Measurements from ENCODE around the gene TIGD3.

Gene TIGD3

DNA sequence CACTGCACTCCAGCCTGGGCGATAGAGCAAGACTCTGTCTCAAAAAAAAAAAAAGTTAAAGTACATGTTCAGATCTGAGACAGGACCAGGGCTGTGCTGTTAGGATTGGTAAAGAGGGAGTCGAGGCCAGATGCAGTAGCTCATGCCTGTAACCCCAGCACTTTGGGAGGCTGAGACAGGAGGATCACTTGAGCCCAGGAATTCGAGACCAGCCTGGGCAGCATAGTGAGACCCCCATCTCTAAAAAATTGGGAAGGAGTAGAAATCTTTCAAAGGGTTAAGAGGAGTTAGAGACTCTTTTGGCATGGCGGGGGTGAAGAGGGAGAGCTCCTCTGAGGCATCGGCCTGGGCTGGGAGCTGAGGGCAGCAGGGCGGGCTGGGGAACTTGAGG lies 16.1 kb downstream of the TIGD3 start:
- H3K27ac ChIP-seq (ENCODE audit: low read depth, low read length, poor library complexity, severe bottlenecking), result no peak overlapping the region
- H3K9ac ChIP-seq (ENCODE audit: low read length), result no peak overlapping the region

DNA sequence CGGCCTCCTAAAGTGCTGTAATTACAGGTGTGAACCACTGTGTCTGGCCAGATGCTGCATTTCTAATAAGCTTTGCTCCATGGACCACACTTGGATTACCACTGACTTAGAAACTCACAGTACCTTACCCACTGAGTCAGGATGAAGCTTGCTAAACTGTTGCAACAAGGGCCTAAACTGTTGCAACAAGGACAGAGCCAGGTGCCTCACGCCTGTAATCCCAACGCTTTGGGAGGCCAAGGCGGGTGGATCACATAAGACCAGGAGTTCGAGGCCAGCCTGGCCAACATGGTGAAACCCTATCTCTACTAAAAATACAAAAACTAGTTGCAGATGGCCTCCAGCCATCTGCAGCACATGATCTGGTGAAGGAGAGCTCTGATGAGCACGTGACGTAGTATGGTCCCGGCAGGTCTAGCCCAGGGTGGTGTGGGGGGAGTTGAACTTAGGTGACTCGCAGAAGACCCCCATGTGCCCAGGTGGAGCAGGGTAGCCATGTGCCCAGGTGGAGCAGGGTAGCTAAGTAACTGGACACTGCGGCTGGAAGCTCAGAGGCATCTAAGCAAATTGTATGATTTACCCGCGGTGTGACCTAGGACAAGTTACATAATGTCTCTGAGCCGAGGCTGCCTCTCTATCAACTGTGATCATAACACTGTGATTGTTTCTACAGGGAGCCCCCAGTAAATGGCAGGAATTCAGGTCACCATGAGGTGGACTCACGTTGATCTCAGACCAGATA lies 19.5 kb downstream of the TIGD3 start:
- peaks cover 9% of the 10 kb centered on the region; the same call in 1 of the 2 replicates for H3K27me3 ChIP-seq (ENCODE audit: insufficient read depth, low read length)

More for the DNA sequence above, 16.1 kb downstream of the TIGD3 start:
- Histone ChIP-seq H3K36me3 (ENCODE audit: insufficient read depth, low read length) (no peaks in the 10 kb centered on the region), H3K79me2 (ENCODE audit: insufficient read depth, low read length) (no peaks in the 10 kb centered on the region), H3F3A (ENCODE audit: insufficient read depth, low read length) (no peaks in the 10 kb centered on the region), H3K9me3 (ENCODE audit: low read length) (no peaks in the 10 kb centered on the region), H4K20me1 (ENCODE audit: insufficient read depth, low read length) (no peaks in the 10 kb centered on the region), H3K4me3 (ENCODE audit: low read depth, low read length, poor library complexity, severe bottlenecking) (no peak overlapping the region), H3K4me2 (ENCODE audit: low read length) (no peak overlapping the region), H3K9me2 (ENCODE audit: low read depth, low read length) (no peaks in the 10 kb centered on the region), H3K4me1 (ENCODE audit: insufficient read depth, low read length, severe bottlenecking) (no peaks in the 10 kb centered on the region), H3K27me3 (ENCODE audit: insufficient read depth, low read length) (peaks cover 9% of the 10 kb centered on the region; the same call in 1 of the 2 replicates), H2AFZ (ENCODE audit: low read length) (no peak overlapping the region)
- TF ChIP-seq EZH2 (IDR thresholded peaks at IDR 0.05; ENCODE audit: borderline replicate concordance, low read length), result no peak
- TF ChIP-seq, protein P1, sequence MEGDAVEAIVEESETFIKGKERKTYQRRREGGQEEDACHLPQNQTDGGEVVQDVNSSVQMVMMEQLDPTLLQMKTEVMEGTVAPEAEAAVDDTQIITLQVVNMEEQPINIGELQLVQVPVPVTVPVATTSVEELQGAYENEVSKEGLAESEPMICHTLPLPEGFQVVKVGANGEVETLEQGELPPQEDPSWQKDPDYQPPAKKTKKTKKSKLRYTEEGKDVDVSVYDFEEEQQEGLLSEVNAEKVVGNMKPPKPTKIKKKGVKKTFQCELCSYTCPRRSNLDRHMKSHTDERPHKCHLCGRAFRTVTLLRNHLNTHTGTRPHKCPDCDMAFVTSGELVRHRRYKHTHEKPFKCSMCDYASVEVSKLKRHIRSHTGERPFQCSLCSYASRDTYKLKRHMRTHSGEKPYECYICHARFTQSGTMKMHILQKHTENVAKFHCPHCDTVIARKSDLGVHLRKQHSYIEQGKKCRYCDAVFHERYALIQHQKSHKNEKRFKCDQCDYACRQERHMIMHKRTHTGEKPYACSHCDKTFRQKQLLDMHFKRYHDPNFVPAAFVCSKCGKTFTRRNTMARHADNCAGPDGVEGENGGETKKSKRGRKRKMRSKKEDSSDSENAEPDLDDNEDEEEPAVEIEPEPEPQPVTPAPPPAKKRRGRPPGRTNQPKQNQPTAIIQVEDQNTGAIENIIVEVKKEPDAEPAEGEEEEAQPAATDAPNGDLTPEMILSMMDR (IDR thresholded peaks at IDR 0.05; ENCODE audit: low read length), result no peak

DNA sequence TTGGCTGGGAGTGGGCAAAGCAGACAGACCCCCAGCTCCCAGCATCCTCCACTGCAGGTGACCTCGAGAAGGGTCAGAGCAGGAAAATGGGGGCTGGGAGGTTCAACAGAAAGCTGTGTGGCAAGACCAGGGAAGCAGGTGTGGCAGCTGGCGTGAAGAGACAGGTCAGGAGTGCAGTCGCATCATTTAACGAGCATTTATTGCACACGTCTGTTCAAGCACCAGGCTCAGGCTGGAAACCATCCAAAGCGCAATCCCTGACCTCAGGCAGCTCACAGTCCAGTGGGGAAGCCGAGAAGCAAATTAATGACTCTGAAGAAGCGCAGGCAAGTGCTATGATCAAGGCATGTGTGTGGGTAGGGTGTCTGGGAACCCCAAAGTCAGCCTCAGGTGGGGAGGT lies 20.5 kb downstream of the TIGD3 start:
- Histone ChIP-seq H2AFZ (ENCODE audit: low read length) (no peak overlapping the region), H3K4me3 (ENCODE audit: low read depth, low read length, poor library complexity, severe bottlenecking) (no peak overlapping the region), H4K20me1 (ENCODE audit: insufficient read depth, low read length) (no peaks in the 10 kb centered on the region), H3K9me3 (ENCODE audit: low read length) (no peaks in the 10 kb centered on the region), H3K27ac (ENCODE audit: low read depth, low read length, poor library complexity, severe bottlenecking) (no peak overlapping the region), H3K9ac (ENCODE audit: low read length) (no peak overlapping the region), H3K4me2 (ENCODE audit: low read length) (no peak overlapping the region), H3K79me2 (ENCODE audit: insufficient read depth, low read length) (no peaks in the 10 kb centered on the region), H3K9me2 (ENCODE audit: low read depth, low read length) (no peaks in the 10 kb centered on the region), H3F3A (ENCODE audit: insufficient read depth, low read length) (no peaks in the 10 kb centered on the region), H3K36me3 (ENCODE audit: insufficient read depth, low read length) (no peaks in the 10 kb centered on the region), H3K27me3 (ENCODE audit: insufficient read depth, low read length) (peaks cover 9% of the 10 kb centered on the region; the same call in 1 of the 2 replicates), H3K4me1 (ENCODE audit: insufficient read depth, low read length, severe bottlenecking) (peaks cover 23% of the 10 kb centered on the region)
- TF ChIP-seq EZH2 (IDR thresholded peaks at IDR 0.05; ENCODE audit: borderline replicate concordance, low read length), result no peak

More for the DNA sequence above, 19.5 kb downstream of the TIGD3 start:
- Histone ChIP-seq H3K4me1 (ENCODE audit: insufficient read depth, low read length, severe bottlenecking) (peaks cover 23% of the 10 kb centered on the region), H3K9me2 (ENCODE audit: low read depth, low read length) (no peaks in the 10 kb centered on the region), H3K36me3 (ENCODE audit: insufficient read depth, low read length) (no peaks in the 10 kb centered on the region), H3K4me3 (ENCODE audit: low read depth, low read length, poor library complexity, severe bottlenecking) (no peak overlapping the region), H3K4me2 (ENCODE audit: low read length) (no peak overlapping the region), H3F3A (ENCODE audit: insufficient read depth, low read length) (no peaks in the 10 kb centered on the region), H3K27ac (ENCODE audit: low read depth, low read length, poor library complexity, severe bottlenecking) (no peak overlapping the region), H3K9me3 (ENCODE audit: low read length) (no peaks in the 10 kb centered on the region), H3K79me2 (ENCODE audit: insufficient read depth, low read length) (no peaks in the 10 kb centered on the region), H3K9ac (ENCODE audit: low read length) (no peak overlapping the region), H4K20me1 (ENCODE audit: insufficient read depth, low read length) (no peaks in the 10 kb centered on the region), H2AFZ (ENCODE audit: low read length) (no peak overlapping the region)
- no peak for TF ChIP-seq EZH2 (IDR thresholded peaks at IDR 0.05; ENCODE audit: borderline replicate concordance, low read length)
- TF ChIP-seq, protein P1 (IDR thresholded peaks at IDR 0.05; ENCODE audit: low read length), result no peak
